IMR-90 (cell line): ENCODE results near the gene GABBR2. TPM values are rescaled to one million over a fixed set of nuclear protein-coding genes. Genes with fewer than 3 reads are reported as not detected.
A peak's percentile ranks its signal among the peaks of the same experiment; 100 is the strongest.
"Not testable (repeated sequence)": the region's sequence is repeated elsewhere in the genome, so short reads cannot be mapped to it uniquely, and the experiment has no call there.

Experiments
- ATAC-seq: fragments of 200-7000 bp; cut with Tn5 transposase; 2 replicates; pipeline ENCODE4 v1.9.1; 2020; ENCODE audit warnings: low read depth, mild to moderate bottlenecking, moderate library complexity
- BruUV-seq: library from RNA; stranded (reverse); fragments of 400-500 nt; replicated peaks from 2 replicates; lab custom pipeline; 2021; lab: Mats Ljungman, UMichigan
- CTCF ChIA-PET: fragments of 300-600 bp; formaldehyde crosslinking; extraction: SDS; loops from one replicate; lab custom pipeline; 2021; ENCODE audit warnings: antibody characterized with exemption; lab: Yijun Ruan, JAX
- POLR2A ChIA-PET: fragments of 300-600 bp; sonication (Branson Sonifier 250); formaldehyde crosslinking; loops from one replicate; lab custom pipeline; 2022; ENCODE audit warnings: antibody characterized with exemption; ENCODE audit not compliant: unreplicated experiment; lab: Charles Lee
- DNase-seq: peaks from one replicate; pipeline ENCODE4 v3.0.0; 2013
- H2AFZ ChIP-seq: replicated peaks from 2 replicates; pipeline ENCODE3; 2013; ENCODE audit warnings: low read length, mild to moderate bottlenecking; ENCODE audit not compliant: poor library complexity
- H2AK5ac ChIP-seq: 2 replicates; pipeline ENCODE4 v1.6.1; 2013; ENCODE audit warnings: low read depth, low read length, inconsistent platforms
- H2AK9ac ChIP-seq: replicated peaks from 2 replicates; pipeline ENCODE3; 2013; ENCODE audit warnings: mild to moderate bottlenecking, low read depth, low read length, moderate library complexity; ENCODE audit not compliant: poor library complexity
- H2BK120ac ChIP-seq: 2 replicates; pipeline ENCODE4 v1.6.1; 2013; ENCODE audit warnings: low read depth, low read length, inconsistent platforms
- H2BK15ac ChIP-seq: 3 replicates; pipeline ENCODE4 v1.6.1; 2013; ENCODE audit warnings: low read depth, low read length, inconsistent platforms
- H2BK20ac ChIP-seq: 2 replicates; pipeline ENCODE4 v1.6.1; 2013; ENCODE audit warnings: low read depth, mild to moderate bottlenecking, inconsistent platforms, low read length, moderate library complexity
- H2BK5ac ChIP-seq: 2 replicates; pipeline ENCODE4 v1.6.1; 2013; ENCODE audit warnings: mild to moderate bottlenecking, low read depth, low read length, inconsistent platforms; ENCODE audit not compliant: poor library complexity, severe bottlenecking
- H3K14ac ChIP-seq: replicated peaks from 2 replicates; pipeline ENCODE4 v1.6.1; 2013; ENCODE audit warnings: low read depth, low read length, inconsistent platforms
- H3K18ac ChIP-seq: 2 replicates; pipeline ENCODE4 v1.6.1; 2013; ENCODE audit warnings: low read depth, low read length, control low read depth
- H3K23ac ChIP-seq: 2 replicates; pipeline ENCODE4 v1.6.1; 2013; ENCODE audit warnings: low read depth, low read length, inconsistent platforms
- H3K27ac ChIP-seq: 2 replicates; pipeline ENCODE4 v1.5.1; 2013; ENCODE audit warnings: mild to moderate bottlenecking, control low read depth, low read length; ENCODE audit not compliant: insufficient read depth
- H3K27me3 ChIP-seq: 2 replicates; pipeline ENCODE4 v1.6.1; 2013; ENCODE audit warnings: low read length; ENCODE audit not compliant: control insufficient read depth, insufficient read depth
- H3K36me3 ChIP-seq: 2 replicates; pipeline ENCODE4 v1.6.1; 2013; ENCODE audit warnings: low read length, mixed read lengths; ENCODE audit not compliant: control insufficient read depth, insufficient read depth
- H3K4ac ChIP-seq: 2 replicates; pipeline ENCODE4 v1.6.1; 2013; ENCODE audit warnings: low read depth, low read length, inconsistent platforms
- H3K4me1 ChIP-seq: 2 replicates; pipeline ENCODE4 v1.6.1; 2013; ENCODE audit warnings: low read length, mixed read lengths; ENCODE audit not compliant: control insufficient read depth, insufficient read depth
- H3K4me2 ChIP-seq: 2 replicates; pipeline ENCODE4 v1.6.1; 2013; ENCODE audit warnings: low read depth, mild to moderate bottlenecking, control low read depth, low read length, moderate library complexity
- H3K4me3 ChIP-seq: 2 replicates; pipeline ENCODE4 v1.5.1; 2013; ENCODE audit warnings: low read depth, mild to moderate bottlenecking, control low read depth, low read length, moderate library complexity; ENCODE audit not compliant: insufficient read depth
- H3K56ac ChIP-seq: 2 replicates; pipeline ENCODE4 v1.6.1; 2013; ENCODE audit warnings: low read length, inconsistent platforms; ENCODE audit not compliant: insufficient read depth; ENCODE audit errors: extremely low read depth
- H3K79me1 ChIP-seq, 2 experiments: 2 replicates each; pipeline ENCODE4 v1.6.1; 2013; ENCODE audit warnings: low read length in 2 of 2, inconsistent platforms in 1 of 2, low read depth in 1 of 2
- H3K9ac ChIP-seq: 2 replicates; pipeline ENCODE4 v1.6.1; 2013; ENCODE audit warnings: low read depth, low read length, control low read depth
- H3K9me1 ChIP-seq: 2 replicates; pipeline ENCODE4 v1.6.1; 2013; ENCODE audit warnings: low read length, inconsistent platforms; ENCODE audit not compliant: insufficient read depth
- H3K9me3 ChIP-seq: 2 replicates; pipeline ENCODE4 v1.6.1; 2013; ENCODE audit warnings: low read length; ENCODE audit not compliant: control insufficient read depth, insufficient read depth
- H4K20me1 ChIP-seq: 2 replicates; pipeline ENCODE4 v1.6.1; 2013; ENCODE audit warnings: low read length, inconsistent platforms; ENCODE audit not compliant: insufficient read depth
- H4K5ac ChIP-seq: 2 replicates; pipeline ENCODE4 v1.6.1; 2013; ENCODE audit warnings: mild to moderate bottlenecking, low read depth, low read length, control low read depth
- H4K8ac ChIP-seq, 2 experiments: 2 replicates each; pipeline ENCODE4 v1.6.1; 2013; ENCODE audit warnings: low read depth in 2 of 2, low read length in 2 of 2, control low read depth in 1 of 2, inconsistent platforms in 1 of 2
- H4K91ac ChIP-seq: 2 replicates; pipeline ENCODE4 v1.6.1; 2013; ENCODE audit warnings: low read depth, low read length, inconsistent platforms; ENCODE audit not compliant: insufficient read depth
- WGBS, 2 experiments: methylation state at CpG; one replicate each; pipeline versions ENCODE4 v1.1.5 to v1.1.7; 2013; ENCODE audit warnings: missing lambda C conversion rate in 2 of 2; ENCODE audit not compliant: insufficient read length in 1 of 2; ENCODE audit errors: extremely low coverage in 2 of 2; 5-methylcytosine and 5-hydroxymethylcytosine counted together
- dilution Hi-C: fragments of 300-500 bp; cut with HindIII; formaldehyde crosslinking; loops from one replicate; pipeline ENCODE4 v1.14.3; 2018; ENCODE audit warnings: low sequenced_read_pairs; ENCODE audit not compliant: unreplicated experiment
- in situ Hi-C: fragments of 300-500 bp; cut with MboI; formaldehyde crosslinking; loops from 3 replicates; pipeline ENCODE4 v1.14.3; 2019; ENCODE audit warnings: low sequenced_read_pairs, inconsistent platforms, mixed read lengths
- intact Hi-C: fragments of 100-400 bp; cut with micrococcal nuclease; formaldehyde crosslinking; loops from 2 replicates; pipeline ENCODE4 v1.10.0; 2022
- polyA plus RNA-seq, 3 experiments: library from polyadenylated mRNA; depleted of rRNA; stranded (reverse); fragments of >200 nt; gene quantifications; 2 replicates each; pipeline ENCODE4 v1.2.3, GENCODE V29; 2012; ENCODE audit warnings: low replicate concordance in 1 of 3
- total RNA-seq: library from RNA; depleted of rRNA; stranded (reverse); fragments of >200 nt; gene quantifications from 2 replicates; pipeline ENCODE4 v1.2.3, GENCODE V29; 2012

GABBR2 gene
- total and polyA plus RNA-seq, 2 of the 4 experiments (the other 2 are of a cell fraction): 14.2 to 20.3 TPM

DNA sequence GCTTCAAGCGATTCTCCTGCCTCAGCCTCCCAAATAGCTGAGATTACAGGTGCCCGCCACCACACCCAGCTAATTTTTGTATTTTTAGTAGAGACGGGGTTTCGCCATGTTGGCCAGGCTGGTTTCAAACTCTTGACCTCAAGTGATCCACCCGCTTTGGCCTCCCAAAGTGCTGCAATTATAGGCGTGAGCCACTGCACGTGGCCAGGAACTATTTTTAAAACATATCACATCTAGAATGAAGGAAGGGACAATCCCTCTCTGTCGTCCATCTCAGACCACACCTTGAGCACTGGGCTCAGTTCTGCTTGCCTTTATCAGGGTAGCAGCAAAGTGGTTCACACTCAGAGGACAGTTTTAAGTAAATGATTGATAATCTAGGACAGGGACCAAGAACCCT, 207.5 kb downstream of the GABBR2 start:
- H3K9me1 ChIP-seq: peaks cover 34% of the 10 kb centered on the region
- peak overlapping the region; percentile 93 for H2BK5ac ChIP-seq
- intact Hi-C loops, H3K56ac ChIP-seq, H4K5ac ChIP-seq, dilution Hi-C loops, H3K4me3 ChIP-seq, BruUV-seq, H2AFZ ChIP-seq, H4K20me1 ChIP-seq, H3K9ac ChIP-seq, H3K18ac ChIP-seq, ATAC-seq, H3K27me3 ChIP-seq, H3K36me3 ChIP-seq, H3K9me3 ChIP-seq, DNase-seq, POLR2A ChIA-PET, in situ Hi-C loops, H2AK9ac ChIP-seq, H3K4me2 ChIP-seq, H3K27ac ChIP-seq: not testable (repeated sequence)
- H2AK5ac ChIP-seq: peak overlapping the region; percentile 98
- H3K4ac ChIP-seq: peak overlapping the region; percentile 91; the same call in 1 of the 2 replicates
- H2BK15ac ChIP-seq: peak overlapping the region; percentile 65; the same call in 1 of the 3 replicates
- H2BK20ac ChIP-seq: peak overlapping the region; percentile 83; the same call in 1 of the 2 replicates
- peaks cover 23% of the 10 kb centered on the region for H3K4me1 ChIP-seq
- peak overlapping the region; percentile 89 for H4K91ac ChIP-seq
- H3K79me1 ChIP-seq: peaks cover 26 to 59% of the 10 kb centered on the region in 2 experiments
- peak overlapping the region; percentile 44 to 95; a peak in 3 of 4 replicates for H4K8ac ChIP-seq
- H2BK120ac ChIP-seq: peak overlapping the region; percentile 90
- CTCF ChIA-PET: interaction anchor here (0.6 kb wide), 1 partner anchor 290 kb away, joined by 3 read pairs; no protein-coding TSS in a partner anchor
- peak overlapping the region; percentile 59; the same call in 1 of the 2 replicates for H3K23ac ChIP-seq
- H3K14ac ChIP-seq: peak overlapping the region; percentile 85; the same call in 1 of the 2 replicates
- WGBS, 2 experiments: no CpG with 5 or more reads among the region's 8 CpGs
